Measurements from ENCODE around the gene PDE7B. TPM values are rescaled to one million over a fixed set of nuclear protein-coding genes. Genes with fewer than 3 reads are reported as not detected.

PDE7B gene
- 14.6 TPM for total RNA-seq

- DNase-seq, result peak; percentile 90
Measured at GRCh38 chr6:135851442-135852271, at the start of gene PDE7B. PDE7B (plus strand) TSS chr6:135851701.

GRCh38 chr6:135801755-135802465 is 49.6 kb upstream of the PDE7B start:
- DNase-seq, result peak; percentile 24

- no peak for DNase-seq
Measured at GRCh38 chr6:135810486-135810885, 41.0 kb upstream of the PDE7B start.

DNA sequence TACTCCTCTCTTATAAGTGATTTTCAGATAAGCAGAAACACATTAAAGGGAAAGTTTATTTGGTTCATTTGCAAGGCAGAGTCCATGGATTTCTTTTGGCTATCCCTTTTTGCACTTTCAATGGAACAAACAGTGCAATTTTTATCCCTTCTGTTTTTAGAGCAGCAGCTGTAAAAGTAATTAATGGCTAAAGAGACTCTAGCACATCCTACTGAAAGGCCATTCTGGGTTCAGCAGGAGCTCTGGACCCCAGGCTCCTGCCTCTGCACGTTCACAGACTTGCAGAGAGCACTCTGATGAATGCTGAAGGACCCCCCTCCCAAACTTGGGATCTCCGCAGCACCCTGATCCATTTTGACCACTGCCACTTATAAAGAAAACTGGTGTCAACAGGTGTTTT is 40.3 kb upstream of the PDE7B start:
- DNase-seq, result no peak

DNA sequence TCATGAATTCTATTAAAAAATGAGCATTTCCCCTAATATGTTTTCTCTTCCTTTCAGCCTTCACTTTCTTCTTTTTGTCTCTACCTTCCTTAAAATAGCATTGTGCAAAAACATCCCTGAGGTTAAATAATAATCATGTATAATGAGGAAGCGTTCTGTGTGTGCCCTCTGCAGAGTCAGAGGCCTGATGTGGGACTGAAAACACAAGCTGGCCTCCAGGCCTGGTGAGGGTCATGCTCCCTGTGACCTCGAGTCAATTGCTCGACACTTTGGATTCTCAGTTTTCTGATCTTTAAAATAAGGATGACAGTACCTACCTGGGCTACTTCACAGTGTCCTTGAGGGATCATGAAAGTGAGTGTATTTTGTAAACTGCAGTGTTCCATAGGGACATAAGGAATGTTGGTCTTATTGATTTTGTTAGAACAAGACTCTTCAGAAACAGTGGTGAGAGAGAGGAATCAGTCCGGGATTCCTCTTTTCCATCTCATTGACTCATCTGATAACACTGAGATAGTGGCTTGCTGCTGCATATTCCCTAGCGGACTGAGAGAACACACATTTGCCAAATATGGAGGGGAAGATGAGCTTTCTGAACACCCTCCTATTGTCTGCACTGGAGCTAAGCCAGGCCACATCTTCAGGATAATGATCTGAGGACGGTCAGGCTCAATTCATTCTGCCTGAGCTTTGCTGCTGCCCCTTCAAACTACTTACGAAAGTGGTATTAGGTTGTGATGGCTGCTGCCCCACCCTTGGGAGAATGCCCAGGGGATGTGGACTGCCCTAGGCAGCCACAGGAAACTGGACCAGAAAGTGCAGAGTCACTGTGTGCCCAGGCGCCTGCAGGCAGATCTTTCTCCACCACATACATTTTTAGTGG is 39.6 kb upstream of the PDE7B start:
- no peak for DNase-seq

- no peak for DNase-seq
Measured at GRCh38 chr6:135813401-135813800, 38.1 kb upstream of the PDE7B start.

GRCh38 chr6:135814043-135814442 is 37.5 kb upstream of the PDE7B start:
- no peak for DNase-seq

DNA sequence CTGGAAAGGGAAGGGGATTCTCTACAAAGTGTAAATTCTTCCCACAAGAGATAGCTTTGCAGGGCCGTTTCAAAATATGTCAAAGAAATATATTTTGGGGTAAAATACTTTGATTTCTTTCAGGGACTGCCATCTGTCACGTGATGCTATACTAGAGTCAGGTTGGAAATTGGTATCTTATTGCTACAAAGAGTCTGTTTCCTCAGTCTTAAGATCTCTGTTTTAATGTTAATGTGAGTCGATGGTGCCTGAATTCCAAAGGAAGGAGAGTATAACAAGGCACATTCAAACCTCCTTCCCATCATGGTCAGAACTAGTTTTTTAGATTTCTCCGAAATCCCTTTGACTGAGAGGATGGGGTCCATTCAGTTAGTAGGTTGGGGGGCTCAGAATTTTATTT is 36.3 kb upstream of the PDE7B start:
- DNase-seq, result no peak

DNA sequence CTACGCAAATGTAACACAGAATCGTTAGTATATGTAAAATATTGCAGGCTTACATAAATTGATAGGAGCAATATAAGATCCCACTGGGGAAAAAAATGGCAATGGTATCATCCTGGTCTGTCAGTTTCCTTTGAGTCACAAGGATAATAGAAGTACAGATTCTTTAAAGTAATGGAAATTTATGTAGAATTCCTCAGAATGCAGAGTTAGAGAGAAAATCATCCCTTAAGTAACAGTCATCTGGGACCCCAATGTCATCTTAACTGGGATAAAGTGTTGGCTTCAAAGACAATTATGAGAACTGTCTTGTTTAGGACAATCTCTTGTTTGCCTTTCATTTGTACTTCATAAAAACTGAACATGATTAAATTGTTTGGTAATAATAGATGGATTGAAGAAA is 34.5 kb upstream of the PDE7B start:
- DNase-seq, result no peak

DNA sequence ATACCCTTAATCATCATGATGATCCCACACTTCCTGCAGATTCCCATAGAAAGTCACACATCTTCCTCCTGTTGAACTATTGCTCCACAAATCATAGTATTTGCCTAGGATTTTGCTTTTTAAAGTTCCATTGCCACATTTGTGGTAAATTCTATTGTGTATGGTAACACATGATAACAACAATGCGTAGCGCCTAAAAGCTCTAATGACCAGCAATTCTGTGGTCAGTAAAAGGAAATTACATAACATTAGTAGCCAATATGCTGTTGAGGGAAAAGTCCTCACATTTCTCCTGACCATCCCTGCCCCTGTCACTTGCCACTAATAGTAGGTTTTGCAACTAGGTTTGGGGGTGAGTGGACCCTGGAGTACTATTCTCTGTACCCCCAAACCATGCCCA is 31.8 kb upstream of the PDE7B start:
- no peak for DNase-seq

GRCh38 chr6:135820340-135820739 is 31.2 kb upstream of the PDE7B start:
- no peak for DNase-seq

- DNase-seq, result no peak
Measured at GRCh38 chr6:135823851-135824250, 27.6 kb upstream of the PDE7B start.

GRCh38 chr6:135826236-135826804 is 25.2 kb upstream of the PDE7B start:
- DNase-seq, result no peak

DNA sequence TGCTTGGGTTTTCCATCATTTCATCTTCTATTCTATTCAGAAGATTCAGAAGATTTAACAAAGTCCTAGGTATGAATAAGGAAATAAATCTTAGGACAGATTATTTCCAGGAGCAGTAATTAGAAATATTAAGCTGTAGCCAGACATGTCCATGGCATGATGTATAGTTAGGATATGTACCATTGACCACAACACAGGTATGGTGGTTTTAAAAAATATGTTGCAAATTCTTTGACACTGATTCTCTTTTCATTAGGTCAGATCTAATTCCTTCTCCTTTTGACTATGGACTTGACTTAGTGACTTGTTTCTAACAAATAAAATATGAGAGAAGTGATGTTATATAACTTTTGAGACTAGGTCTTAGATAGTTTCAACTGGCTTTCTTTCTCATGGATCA is 23.5 kb upstream of the PDE7B start:
- no peak for DNase-seq

DNA sequence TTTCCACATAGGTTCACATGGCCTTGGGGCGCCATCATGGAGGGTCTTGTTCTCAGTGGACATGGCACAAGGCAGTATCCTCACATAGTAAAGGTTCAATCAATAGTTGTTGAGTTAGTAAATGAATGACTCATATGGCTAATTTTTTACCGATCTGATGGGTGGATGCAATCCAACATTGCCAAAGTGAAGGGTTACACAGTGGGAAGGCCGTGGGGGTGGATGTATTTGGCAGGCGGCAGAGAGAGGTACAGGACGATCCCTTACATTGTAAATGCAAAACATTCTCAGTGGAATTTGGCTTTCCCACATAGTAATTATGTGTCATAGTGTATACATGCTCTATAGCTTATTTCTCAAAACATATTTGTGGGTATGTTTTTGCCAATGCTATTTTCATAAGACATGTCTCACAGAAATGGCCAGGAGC is 21.0 kb upstream of the PDE7B start:
- no peak for DNase-seq

- no peak for DNase-seq
Measured at GRCh38 chr6:135831016-135831415, 20.5 kb upstream of the PDE7B start.

DNA sequence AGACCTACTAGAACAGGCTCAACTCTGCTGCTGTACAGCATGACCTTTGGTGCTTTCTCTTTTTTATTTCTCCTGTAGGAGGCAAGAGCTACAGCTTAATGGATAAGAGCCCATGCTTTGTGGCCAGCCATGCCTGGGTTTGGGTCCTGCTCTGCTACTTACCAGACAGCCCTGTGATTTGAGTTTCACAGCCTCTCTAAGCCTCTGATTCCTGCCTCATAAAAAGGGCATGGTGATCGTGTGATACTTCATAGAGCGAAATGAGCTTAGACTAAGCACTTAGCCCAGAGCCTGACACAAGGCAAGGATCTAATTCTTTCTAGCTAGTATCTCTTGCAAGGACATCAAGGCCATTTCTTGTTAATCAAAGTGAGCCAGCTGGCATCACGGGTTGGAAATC is 19.3 kb upstream of the PDE7B start:
- no peak for DNase-seq

DNA sequence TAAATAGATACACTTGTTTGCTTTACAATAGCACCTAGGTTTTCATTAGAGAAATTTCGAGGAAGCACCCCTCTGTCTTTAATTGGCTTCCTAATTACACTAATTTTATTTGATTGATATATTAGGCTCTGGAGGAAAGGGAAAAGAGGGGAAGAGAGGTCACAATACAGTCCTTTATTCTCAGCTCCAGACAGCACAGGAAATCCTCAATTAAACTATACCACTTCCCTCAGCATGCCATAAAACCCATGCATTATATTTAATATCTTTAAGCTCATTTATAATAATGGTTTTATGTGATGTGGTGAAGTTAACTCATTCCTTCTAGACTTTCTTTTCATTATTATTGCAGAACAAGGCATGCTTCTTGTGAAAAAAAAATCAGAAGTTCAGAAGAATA is 17.7 kb upstream of the PDE7B start:
- no peak for DNase-seq

- no peak for DNase-seq
Measured at GRCh38 chr6:135837735-135838449, 13.6 kb upstream of the PDE7B start.

GRCh38 chr6:135839121-135839520 is 12.4 kb upstream of the PDE7B start:
- DNase-seq, result no peak

DNA sequence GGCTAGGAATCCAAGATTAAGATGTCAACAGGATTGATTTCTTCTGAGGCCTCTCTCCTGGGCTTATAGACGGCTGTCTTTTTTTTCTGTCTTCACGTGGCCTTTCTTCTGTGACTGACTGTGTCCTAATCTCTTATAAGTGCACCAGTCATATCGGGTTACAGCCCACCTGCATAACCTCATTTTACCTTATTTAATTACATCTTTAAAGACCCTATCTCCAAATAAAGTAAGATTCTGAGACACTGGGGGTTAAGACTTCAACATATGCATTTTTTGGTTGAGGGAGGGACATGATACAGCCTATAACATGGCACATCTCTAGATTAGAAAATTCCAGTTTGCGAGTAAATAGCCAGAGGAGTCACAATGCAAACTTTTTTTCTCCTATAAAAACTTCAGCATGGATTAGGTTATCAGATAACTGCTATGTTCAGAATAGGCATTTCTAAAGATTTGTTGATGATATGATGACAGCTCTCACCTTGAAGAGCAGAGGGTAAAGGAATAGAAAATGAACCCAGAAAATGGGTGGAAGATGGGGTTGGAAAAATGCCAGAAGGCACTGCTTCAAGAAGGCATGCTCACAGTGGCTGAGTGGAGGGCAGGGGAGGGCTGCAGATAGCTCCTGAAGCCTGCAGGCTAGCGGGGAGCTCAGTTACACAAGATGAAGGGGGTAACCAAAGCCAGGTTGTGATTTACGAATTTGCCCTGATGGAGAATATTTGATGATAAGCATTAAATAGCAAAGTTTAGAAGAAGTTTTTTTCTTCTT is 8.7 kb upstream of the PDE7B start:
- no peak for DNase-seq

Data from tongue (tissue), 2 donors.